GM18502 (cell line): ENCODE data around the gene SLC9A5.

ENCODE experiments used
- ATAC-seq: cut with Tn5 transposase; IDR thresholded peaks from one replicate; pipeline ENCODE4 v1.9.1; 2021; ENCODE audit warnings: mild to moderate bottlenecking; ENCODE audit not compliant: unreplicated experiment, poor library complexity

SLC9A5 gene

DNA sequence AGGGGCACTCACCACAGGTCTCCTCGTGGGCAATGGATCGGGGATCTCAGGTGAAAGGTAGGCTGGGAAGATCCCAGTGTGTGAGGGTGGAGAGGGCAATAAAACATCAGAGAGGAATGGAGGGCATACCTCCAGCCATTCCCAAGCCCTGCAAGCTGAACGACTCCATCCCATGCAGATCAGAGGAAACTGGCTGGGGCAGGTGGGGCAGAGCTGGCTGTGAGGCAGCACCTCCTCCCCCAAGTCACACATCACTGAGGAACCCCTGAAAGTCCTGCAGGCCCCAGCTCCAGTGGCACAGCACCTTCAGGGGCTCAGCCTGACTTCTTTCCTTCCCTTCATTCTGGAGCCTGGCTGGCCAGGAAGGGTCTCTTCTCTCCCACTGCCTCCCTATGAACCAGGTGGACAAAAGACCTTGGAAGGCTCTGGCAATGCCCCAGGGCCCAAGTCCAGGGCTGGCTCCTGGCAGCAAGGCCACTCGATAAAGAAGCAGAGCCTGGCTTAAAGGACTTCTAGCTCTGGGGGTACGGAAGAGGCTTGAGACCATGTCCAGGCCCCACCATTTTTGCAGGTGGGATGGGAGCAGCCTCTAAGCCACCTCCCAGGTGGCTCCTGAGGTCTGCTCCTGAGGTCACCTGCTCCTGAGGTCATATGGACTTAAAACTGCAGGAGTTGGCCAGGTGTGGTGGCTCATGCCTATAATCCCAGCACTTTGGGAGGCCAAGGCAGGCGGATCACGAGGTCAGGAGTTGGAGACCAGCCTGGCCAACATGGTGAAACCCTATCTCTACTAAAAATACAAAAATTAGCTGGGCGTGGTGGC is 35.4 kb upstream of the SLC9A5 start:
- no peak for ATAC-seq

DNA sequence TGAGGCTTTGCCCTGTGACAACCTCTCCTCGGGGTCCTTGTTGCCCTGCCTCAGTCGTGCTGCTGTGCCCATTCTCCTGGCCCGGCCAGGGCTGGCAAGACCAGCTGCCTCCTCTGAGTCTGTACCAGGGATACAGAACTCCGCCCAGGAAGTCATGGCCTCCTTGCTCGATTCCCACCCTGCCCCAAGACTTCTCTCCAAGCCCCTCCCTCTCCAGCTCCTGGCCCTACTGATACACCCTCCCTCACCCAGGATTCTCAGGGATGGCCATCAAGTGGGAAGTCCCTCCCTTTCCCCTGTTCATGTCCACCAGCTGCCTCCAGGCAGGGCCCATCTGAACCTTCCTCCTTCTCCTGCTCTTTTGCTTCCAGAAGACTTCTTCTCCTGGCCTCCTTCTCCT is 33.1 kb upstream of the SLC9A5 start:
- ATAC-seq: no peak

DNA sequence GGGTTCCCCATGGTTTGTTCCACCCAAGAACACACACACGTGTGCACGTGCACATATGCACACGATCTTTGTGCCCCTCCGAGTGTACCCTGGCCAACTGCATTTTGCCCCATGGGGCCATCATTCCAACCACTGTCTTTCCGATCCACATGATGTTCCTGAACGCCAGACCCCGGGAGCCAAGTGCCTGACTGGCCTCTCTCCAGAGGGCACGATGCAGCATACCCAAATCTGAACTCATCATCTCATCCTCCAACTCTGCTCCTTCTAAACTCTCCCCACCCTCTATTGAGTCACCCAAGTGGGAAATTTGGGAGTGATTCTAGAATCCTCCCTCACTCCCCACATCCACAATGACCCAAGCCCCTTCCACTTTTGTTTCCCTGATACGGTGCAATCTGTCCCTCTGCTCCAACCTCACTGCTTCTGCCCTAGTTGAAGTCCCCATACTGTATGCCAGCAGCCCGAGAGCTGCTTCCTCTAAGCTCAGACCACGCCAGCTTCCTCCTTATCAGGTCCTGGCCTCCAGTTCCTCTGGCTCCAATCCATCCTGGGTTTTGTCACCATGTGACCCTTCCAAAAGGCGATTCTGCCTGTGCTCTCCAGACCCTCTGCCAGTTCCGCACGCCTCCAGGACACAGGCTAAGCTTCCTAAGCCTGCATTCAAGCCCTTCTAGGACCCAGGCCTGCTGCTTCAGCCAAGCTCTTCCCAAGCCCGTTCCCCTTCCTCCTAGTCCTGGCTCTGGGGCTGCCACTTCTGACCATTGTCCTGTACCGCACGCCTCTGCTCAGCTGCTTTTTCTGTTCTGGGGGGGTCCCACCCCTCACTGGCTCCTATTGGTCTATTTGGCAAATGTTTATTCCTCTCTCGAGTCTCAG is 31.9 kb upstream of the SLC9A5 start:
- ATAC-seq: no peak

DNA sequence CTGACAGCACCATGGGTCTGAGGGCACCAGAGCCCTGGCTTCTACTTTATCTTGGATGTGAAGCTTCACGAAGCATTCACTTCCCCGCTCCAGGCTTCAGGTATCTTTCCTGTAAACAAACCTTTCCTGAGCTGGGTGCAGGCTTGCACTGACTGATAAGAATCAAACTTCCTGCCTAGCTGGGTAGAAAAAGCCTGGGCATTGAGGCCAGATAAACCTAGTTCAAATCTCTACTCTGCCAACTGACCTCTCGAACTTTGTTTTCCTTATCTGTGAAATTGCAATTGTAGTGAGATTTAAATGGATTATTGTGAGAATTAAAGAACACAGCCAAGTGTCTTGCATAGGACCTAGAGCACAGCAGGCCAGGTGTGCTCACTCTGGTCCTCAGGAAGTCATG is 24.8 kb upstream of the SLC9A5 start:
- ATAC-seq: no peak

DNA sequence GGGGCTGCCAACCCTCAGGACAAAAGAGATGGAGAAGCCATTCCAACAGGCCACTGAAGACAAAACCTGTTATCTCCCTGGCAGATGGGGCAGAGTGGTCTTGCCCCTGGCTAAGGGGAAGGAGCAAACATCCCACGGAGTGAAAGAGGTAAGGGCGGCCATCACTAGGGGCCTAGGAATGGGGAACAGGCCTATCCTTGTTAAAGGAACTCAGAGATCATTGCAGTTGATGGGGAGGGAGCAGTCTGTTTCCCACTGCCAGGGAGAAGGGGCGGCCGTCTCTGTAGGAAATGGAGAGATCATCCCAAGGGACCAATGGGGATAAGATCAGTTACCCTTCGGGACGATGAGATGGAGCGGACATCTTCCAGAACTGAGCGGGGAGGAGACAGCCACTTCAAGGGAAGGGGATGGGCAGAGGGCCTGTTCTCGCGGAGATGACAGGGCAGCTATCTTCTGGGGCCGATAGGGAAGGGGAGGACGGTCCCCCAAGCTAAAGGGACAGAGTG is 22.4 kb upstream of the SLC9A5 start:
- no peak for ATAC-seq

DNA sequence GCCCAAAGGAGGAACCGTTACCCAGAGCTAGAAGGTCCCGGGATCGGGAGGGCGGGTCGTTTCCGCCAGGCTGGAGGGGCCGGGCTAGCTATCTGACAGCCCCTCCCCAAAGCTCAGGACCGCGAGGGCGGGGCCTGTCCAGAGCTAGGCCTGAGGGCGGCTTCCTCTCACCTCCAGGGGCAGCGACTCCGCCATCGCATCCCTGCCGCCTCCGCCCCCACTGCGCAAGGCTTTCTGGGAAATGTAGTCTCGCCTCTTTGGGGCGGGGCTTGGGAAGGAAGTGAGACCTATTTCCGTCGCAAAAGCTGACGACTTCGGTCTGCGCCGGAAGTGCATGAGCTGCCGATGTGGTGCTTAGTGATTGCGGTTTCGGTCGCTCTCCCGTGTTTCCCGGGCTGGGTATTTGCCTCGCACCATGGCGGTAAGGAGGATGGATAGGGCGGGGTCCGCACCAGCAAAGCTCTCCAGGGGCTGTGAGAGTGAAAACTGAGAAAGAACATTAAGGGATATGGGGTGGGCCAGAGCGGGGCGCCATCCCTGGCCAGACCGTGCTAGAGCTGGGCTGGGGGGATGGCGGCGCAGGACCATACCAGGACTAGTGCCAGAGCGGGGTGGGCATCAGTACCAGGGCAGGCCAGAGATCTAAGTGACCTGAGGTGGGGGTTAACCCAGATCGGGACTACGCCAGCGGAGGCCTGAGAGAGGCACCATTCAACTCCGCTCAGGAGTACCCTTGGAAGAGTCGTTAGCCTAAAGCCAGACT is 21.8 kb upstream of the SLC9A5 start, which contains the start of gene TMEM208:
Gene TMEM208 (plus strand): TSS at position 327 of the 763 bp plus-strand sequence. CDS start 89 bp downstream, at position 416.
- peak; percentile 96 for ATAC-seq

DNA sequence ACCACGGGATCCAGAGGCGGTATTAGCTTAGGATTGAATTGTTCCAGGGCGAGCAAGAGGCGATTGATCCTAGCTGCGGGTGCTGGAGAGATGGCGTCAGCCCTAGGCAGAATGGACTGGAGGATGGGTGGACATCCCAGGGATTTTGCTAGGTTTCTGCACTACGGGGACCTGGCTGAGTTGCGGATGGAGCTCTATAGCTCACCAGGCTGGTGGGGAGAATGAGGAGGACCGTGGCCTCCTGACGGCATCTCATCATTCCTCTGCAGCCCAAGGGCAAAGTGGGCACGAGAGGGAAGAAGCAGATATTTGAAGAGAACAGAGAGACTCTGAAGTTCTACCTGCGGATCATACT is 21.2 kb upstream of the SLC9A5 start:
- no peak for ATAC-seq

DNA sequence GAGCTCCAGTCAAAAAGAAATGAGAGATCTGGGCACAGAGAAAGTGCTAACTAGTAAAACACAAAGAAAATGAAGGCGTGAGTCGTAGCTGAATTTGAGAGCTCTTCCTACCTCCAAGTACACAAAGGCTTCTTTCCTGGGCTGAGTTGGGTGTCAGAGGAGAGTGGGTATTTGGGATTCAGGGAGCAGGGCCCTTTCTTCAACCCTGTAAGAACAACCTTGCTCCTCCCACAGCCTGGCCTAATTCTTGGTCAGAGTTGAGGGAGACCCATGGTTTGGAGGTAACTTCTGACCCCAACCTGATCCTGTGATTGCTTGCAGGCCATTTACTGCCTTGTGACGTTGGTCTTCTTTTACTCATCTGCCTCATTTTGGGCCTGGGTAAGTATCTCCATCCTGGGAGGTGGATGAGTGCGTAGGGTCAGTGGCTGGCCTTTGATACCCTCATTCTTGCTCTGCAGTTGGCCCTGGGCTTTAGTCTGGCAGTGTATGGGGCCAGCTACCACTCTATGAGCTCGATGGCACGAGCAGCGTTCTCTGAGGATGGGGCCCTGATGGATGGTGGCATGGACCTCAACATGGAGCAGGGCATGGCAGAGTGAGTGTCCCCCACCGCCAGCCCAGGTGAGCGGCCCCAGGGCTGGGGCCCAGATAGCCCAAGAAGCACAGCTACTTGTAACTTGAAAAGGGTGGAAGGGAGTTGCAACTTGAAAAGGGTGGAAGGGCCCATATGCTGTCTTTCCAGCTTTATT is 20.6 kb upstream of the SLC9A5 start:
- ATAC-seq: no peak

DNA sequence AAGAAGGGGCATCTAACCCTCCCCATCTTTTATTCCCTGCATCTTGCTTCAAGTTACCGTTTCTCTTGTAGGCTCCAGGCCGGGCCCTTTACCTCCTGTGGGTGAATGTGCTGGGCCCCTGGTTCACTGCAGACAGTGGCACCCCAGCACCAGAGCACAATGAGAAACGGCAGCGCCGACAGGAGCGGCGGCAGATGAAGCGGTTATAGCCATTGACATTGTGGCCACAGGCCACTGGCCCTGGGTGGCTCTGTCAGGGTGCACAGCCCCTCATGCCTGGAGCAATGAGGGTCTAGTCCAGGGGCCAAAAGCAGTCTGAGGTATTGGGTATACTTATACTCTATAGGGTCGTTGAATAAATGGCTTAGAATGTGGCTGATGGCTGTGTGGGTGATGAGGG is 19.9 kb upstream of the SLC9A5 start:
- ATAC-seq: no peak

DNA sequence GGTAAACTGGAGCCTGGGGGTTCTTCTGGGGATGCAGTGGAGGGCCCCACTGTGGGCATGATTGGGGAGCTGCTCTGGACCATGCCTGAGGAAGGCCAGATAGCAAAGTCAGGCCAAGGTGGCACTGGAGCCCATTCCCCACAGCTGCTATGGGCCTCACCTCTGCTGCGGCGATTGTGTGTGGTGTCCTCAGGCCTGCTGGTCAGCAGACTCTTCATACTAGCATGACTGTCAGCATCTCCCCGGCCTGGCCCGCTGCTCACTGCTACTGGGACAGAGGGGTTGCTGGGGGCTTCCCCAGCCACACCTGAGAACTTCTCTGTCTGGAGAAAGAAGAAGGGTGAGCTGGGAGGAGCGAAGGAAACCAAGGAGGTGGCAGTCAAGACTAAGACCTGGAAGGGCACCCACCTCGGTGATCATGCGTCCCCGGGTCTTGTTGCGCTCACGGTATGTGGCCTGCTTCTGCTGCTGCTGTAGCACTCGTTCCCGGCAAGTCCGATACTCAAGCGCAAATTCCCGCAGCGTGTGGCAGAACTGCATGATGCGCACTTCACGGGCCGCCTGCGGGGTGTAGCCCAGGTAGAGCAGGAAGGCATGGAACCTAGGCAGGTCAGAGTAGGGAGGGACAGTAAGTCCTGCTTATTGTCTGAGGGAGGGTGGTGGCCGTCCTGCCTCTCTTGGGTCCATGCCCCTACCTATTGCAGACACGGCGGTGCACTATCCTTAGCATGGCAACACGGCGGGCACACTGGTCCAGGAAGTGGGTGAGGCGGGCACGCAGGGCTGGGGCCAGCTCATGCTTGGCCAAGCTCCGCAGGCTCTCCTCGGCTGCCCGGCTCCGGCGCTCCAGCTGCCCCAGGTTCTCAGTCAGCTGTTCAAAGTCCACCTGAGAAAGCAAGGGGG is 18.6 kb upstream of the SLC9A5 start:
- ATAC-seq: no peak

DNA sequence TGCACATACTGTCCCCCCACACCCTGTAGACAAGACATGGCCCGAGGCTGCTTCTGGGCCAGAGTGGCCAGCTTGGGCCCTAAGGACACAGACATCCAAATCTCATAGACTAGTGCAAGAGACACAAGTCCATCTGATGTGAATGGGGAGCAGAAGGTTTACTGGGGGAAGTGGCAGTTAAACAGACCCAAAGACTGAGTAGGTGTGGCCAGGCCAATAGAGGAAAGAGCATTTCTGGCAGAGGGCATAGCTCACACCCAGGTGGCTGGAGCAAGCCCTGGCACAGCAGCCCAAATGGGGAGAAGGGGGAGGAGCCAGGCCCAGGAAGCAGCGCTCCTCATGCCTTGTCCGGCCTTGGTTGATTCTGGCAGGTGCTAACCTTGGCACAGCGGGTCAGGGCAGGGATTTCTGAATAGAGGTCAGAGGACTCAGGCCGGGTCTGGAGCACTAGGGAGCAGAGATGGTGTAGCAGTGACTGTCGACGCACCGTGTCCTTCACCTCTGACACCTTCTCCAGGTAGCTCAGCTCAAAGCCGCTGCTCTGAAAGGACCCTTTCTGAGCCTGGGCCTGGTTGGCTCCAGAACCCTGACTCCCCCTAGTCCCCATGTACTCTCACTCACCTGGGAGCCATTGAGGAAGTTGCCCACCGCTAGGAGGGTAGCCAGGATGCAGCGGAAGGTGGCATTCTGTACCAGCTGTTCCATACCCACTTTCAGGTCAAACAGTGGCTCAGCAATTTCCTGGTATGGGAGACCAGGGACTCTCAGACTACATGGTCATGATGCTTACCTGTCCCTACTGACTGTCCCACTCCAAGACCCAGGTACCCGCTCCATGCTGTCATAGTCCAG is 17.7 kb upstream of the SLC9A5 start:
- ATAC-seq: no peak

DNA sequence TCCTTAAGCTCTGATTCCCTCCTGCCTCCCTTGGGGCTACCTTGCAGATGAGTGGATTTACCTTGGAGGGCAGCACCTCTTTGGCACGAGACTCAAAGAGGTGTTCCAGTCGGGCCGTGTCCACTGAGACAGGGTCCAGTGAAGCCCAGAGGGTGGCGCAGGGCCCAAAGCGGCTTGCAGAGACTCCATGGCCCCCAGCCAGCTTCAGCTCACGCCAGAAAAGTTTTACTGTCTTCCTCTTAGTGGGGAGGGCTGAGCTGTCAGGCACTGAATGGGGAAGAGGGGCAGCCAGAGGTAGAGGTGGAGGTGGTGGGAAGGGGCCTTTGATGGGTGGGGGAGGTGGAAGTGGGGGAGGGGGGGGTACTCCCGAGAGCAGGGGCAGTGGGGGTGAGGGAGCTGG is 15.2 kb upstream of the SLC9A5 start:
- ATAC-seq: no peak

DNA sequence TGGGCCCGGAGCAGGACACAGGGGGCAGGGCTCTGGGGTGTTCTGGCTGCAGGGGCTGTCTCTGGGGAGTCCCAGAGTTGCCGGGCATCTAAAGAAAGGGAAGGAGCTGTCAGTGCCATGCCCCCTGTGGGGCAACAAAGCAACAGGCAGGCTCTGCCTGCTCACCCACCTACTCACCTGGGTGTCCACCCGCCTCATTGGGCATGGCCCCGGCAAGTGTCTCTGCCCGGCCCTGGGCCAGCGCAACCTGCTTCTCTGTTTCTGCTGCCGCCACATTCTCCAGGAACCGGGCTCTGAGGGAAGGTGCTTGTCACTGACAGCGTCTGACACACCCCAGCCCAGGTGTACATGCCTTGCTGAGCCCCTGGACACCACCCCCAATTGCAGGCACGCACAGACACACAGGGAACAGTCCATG is 14.6 kb upstream of the SLC9A5 start:
- no peak for ATAC-seq

DNA sequence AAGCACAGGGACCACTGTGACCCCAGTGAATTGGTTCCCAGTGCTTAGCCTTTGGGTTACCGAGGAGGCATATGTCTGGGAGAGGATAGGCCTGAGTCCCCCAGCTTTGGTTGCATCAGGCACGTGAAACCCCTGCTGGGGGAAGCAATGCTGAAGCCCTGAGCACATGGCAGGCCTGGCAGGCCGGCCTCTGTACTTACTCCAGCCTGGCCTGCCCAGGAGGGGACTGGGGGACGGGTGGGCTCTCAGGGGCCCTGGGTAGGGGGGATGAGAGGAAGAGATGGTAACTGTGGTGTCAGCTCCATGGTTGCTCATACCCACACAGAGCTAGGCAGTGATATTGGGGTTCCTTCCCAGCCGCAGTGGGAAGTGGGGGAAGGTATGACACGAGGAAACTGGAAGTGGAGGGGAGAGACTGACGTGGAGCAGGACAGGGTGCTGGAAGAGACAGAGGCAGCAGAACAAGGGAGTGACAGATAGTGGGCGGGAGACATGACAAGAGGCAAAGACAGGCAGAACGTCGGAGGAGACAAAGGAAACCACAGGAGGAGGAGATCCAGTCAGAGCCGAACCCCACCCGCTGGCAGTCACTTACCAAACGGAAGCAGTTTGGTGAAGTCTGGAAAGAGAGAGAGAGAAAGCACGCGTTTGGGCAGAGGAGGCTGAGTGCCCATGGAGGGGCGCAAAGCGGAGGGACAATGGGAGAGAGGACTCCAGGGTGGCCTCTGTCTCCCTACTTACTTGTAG is 12.8 kb upstream of the SLC9A5 start:
- peak; percentile 13 for ATAC-seq

DNA sequence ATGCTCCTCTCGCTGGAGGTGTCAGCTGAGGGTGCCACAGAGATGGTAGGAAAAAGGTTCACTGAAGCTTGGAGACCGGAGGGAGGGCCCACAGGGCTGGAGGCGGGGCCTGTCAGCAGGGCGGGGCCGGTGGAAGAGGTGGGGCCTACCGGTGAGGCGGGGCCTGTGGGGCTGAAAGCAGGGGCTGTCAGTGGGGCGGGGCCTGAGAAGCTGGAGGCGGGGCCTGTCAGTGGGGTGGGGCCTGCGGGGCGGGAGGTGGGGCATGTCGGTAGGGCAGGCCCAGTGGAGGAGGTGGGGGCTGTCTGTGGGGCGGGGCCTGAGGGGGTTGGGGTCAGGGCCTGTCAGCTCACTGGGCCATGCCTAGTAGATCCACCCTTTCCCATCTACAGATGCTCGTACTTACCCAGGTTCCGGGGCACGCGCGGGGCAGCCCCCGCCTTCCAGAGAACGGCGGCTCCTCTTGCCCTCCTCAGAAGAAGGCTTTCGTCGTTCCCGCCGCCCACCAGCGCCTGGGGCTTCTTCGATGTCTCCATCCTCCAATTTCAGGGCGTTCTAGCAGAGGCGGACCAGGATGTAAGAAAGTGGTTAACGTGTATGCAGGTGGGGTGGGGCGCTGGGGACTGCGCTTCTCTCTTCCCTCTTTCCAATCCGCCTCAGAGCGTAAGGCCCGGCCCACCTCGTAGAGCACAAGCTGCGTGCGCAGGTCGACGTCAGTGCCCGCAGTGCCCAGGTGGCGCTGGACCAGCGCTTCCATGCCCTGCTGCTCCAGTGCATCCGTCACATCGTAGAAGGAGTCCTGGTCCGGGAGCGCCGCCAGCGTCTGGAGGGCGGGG is 12.0 kb upstream of the SLC9A5 start:
- peak; percentile 64 for ATAC-seq
